GM18873 (cell line): ENCODE measurements around the gene DDHD1.

Experiments
- ATAC-seq: cut with Tn5 transposase; IDR thresholded peaks from one replicate; pipeline ENCODE4 v1.9.1; 2021; ENCODE audit warnings: mild to moderate bottlenecking, moderate library complexity, moderate number of reproducible peaks; ENCODE audit not compliant: unreplicated experiment, low FRiP score

DDHD1 gene

DNA sequence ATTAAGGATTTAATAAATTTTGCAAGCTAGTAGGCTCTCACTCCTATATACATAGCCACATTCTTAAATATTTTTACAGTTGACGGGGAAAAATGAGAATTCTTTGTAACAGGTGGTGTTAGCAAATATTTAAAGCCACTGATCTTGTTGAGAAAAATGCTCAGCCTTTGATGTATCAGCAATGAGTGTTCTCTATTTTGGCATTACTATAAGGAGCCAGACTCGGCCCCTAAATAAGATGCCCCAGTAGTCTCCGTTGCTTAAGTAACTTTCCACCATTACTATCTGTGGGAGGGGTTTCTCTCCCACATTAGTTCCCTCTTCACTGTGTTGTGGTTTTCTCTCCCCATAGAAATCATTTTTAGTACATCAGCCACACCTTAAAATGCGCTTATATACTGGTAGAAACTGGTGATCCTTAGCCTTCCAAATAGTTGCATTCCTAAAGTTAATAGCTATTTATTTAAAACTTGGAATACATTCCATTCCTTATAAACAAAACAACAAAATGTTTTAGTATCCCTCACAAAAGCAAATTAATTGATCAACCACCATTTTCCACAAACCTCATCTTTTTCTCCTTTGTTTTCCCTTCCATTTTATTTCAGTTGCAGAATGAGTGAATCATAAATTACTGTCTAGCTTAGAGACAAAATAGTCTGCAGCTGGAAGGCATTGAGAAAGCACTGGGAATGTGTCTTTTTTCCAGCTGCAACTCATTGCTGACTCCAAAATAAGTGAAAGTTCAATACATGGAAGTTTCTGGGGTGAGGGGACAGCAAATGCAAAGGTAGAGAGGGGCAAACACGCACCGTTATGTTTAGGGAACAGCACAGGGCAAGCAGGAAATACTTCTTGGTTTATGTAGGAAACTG, 117.5 kb downstream of the DDHD1 start:
- no peak for ATAC-seq

DNA sequence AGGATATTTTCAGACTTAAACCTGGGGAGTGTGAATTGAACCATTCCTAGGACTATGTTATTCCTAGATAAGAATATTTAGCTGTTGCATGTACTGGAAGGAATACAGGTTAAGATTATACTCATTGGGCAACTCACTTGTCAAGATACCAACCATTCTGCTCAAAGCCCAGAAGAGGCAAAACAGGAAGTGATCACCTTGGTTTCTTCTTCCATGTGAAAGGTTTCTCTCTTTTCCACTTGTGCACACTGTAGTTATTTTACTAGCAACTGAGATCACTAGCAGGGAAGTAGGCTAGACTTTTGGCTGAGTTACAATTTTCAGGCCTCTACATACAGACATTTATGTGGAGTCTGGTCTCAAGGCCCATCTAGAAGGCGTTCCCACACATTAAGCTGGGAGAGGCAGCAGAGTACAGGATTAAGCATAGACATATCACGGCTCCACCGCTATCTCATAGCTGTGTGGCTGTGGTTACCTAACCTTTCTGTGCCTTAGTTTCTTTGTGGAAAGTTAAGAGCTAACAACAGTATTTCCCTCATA, 118.4 kb downstream of the DDHD1 start:
- ATAC-seq: no peak

DNA sequence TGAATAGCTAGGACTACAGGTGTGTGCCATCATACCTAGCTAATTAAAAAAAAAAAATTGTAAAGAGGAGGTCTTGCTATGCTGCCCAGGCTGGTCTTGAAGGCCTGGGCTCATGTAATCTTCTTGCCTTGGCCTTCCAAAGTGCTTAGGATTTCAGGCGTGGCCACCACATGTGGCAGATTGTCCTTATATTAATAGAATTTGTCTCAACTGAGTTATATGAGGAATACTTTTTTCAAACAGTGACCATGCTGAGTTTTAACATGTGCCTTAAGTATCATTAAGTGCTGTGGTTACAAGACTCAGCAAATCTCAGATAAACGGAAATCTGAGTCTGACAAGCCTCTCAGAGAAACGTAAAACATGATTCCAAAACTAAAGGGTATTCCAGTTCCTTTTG, 119.1 kb downstream of the DDHD1 start:
- no peak for ATAC-seq

DNA sequence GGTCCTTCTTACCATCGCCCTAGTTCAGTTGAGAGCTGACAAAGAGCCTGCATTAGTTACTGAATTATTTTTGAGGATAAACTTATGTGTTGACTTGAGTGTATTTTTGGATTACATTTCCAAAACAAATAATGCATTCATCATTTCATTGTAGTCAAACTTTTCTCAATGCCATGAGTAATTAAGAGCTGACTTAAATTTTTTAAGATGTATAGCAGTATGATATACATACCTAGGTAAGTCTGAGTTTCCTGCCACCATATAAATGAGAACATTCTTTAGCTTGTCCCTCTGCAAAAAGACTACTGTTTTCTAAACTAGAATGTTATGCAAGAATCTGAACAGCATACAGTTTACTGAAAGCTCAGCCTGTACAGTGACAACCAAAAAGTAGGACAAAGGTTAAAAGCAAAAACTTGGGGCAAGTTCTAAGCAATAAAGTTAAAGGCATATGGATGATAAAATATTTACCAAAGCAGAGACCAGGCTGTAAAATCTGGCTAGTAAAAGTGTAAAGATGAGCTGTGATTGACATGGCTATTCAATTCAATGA, 120.2 kb downstream of the DDHD1 start:
- no peak for ATAC-seq

DNA sequence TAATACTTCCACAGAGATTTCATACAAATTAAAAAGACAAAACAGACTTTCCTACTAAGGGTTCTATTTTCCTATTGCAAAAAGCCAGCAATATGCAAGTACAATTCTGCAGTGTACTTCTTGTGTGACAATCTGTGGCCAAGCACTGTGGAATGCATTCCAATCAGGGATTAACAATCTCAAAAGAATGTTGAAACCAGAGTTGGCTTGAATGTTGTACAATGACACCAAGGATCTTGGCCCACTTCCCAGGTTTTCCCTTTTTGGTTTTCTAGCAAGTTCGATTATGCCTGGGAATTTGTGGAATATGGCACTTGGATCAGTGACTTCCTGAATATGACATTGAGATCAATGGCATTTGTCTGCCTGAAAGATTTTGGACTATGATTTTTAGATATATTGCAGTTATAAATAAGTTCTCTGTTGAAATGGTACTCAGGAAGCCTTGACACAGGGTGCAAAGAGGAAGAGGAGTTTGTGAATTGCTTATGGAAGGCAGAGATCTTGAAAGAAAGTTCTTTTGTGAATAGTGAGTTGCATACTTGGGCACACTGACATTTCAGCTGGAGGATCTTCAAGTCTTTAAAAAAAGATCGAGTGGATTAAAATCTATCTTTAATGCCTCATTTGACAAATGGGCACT, 120.8 kb downstream of the DDHD1 start:
- no peak for ATAC-seq

DNA sequence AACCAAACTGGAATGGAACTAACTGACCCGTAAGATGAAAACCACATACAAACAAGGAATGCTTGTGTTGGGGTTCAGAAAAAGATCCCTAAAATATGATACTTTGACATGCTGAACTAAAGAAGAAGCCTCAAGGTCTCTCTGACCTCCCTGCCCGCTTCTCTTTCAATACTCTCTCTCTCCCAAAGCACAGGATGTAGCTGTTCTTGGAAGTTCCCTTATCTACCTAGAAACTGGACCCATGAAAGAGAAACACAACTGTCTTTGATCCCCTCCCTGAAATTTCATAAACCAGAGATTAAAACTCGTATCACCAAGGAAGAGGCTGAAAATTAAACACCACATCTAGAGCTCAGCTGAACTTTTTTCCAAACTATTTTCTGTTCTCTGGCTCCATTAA, 125.6 kb downstream of the DDHD1 start:
- ATAC-seq: no peak

DNA sequence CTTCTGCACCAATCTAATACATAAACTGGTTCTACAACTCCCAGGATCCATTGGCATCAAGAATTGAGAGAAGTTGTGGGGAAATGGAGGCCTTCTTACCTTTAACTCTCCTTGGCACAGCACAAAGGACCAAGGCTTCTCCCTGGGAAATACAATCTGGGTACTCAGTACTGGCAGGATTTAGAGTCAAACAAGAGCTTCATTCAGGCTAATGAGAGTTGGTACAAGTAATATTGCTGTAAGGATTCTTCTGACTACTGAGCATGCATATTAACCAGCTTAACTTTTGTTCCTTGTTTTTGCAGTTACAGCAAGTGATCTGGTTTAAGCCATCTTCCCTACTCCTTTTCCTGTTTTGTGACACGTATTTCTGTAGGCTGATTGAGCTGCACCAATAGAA, 126.1 kb downstream of the DDHD1 start:
- ATAC-seq: no peak

DNA sequence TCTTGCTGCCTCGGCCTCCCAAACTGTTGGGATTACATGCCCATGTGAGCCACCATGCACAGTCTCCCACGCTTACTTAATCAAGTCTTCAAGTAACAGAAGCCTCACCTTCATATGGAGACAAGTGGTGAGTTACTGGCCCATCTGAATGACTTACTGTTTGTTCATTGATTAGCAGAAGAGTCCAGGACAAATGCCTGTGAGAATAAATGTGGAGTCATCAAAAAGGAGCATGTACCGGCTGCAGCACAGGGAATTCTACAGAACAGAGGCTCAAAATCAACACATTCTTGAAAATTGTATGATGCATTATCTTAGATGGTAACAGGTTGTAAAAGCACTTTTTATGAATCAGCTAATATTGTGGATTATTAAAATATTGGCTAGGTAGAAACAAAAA, 129.8 kb downstream of the DDHD1 start:
- no peak for ATAC-seq

DNA sequence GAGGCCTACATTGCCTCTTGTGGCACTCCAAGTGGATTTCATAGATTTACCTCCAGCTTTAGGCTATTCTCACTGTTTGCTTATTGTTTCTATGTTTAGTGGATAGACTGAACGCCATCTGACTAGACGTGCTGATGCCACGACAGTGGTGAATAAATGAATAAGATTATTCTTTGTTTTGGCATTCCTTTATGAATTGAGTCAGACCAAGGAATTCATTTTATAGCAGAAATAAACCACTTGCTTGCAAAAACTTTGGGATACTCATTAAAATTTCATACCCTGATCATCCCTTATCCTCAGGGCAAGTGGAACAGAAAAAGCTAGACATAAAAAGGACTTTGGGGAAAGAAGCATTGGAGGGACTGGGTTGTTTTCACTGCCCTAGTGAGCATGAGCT, 130.5 kb downstream of the DDHD1 start:
- no peak for ATAC-seq

DNA sequence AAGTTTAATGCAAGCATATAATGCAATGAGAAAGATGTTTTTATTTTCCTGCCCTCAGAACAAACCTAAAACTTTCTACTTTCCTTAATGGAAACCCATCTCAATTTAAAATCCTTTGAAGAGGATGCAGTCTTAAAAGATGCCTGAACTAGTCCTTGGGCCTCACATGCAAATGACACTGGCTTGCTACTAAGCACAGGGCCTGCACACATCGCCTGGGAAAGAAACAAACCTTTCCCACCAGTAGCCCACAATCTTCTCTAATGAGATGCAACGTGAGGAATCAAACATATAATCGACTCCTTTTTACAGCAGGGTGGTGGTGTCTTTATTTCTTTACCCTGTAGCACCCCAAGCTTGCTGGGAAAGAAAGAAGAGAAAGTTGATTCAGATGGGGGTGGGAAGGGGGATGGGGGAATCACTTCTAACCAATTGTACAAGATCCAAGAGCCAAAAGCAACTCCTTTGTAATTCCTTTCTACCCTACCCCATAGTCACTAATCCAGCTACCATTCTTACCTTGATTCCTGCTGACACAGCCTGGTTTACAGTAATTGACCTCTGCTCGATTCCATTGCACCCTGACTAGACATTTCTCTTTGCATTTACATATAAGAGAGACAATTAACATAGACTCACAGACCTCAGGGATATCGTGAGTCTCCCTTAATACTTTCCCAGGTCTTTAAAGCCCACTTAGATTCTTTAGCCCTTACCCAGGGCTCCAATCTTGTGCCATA, 132.8 kb downstream of the DDHD1 start:
- no peak for ATAC-seq

DNA sequence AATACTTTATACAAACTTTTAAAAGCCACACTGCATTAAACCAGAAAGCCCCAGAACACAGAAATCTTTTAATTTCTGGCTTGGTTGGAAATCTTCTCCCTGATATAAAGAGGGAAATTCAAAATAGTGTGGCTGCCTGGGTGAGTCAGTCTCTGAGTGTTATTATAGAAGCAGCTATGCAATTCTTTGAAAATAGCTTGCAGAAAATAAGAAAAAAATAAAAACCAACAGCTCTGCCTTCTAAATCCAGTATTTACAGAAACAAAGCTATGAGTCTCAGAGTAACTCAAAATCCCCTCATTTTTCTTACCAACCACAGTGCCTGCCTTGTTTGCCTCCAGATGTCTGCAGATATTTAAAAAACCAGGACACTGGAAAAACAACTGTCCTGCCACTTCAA, 133.7 kb downstream of the DDHD1 start:
- no peak for ATAC-seq

DNA sequence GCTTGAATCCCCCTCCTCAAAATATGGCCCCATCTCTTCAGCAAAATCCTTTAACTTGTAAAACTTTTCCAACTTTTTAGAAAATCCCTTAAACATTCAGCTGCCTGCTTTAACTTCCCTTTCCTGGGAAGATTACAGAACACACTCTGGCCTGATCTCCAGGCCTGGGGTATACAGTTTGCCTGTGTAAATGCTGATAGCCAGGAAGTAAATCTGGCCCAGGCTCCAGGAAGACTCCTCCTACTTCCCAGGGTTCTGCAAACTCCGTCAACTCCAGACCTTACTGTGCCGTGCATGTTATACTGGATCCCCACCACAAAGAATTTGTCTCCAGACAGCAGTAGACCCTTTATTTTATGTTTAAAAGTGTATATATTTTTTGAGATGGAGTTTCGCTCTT, 135.3 kb downstream of the DDHD1 start:
- ATAC-seq: no peak

DNA sequence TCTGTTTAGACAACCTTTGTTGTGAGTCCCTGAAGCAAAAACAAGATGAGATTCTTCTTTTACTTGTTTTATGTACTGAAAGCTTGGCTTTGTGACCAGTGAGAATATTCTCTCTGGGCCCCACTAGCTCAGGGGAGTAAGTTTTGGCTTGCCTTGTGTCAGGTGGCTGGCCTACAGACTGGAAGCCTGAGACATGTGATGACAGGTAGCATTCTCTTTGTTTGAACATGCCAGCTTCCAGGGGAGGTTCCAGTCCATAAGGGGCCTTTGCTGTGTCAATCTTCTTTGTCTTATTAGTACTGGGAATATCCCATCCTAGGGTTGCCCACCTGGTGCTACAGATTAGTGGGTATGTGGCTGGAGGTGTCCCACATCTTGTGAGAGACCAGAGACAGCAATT, 136.2 kb downstream of the DDHD1 start:
- ATAC-seq: no peak

DNA sequence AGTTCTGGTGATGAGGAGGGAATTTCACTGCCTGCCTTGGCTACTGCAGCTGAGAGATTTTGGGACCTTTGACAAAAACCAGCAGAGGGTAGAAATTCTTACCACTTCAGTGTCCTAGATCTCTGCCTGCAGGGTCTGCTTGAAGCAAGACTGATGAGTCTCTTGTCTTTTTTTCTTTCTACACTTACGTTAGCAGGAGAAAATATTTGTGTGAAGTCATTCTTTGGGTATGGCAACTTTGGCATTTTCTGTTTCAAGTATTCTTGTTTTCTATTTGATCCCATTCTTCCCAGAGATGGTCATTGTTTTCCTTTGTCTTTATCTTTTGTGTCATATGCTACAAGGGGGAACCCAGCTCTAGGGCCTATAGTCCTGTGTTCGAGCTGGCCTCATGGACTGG, 136.6 kb downstream of the DDHD1 start:
- ATAC-seq: no peak

DNA sequence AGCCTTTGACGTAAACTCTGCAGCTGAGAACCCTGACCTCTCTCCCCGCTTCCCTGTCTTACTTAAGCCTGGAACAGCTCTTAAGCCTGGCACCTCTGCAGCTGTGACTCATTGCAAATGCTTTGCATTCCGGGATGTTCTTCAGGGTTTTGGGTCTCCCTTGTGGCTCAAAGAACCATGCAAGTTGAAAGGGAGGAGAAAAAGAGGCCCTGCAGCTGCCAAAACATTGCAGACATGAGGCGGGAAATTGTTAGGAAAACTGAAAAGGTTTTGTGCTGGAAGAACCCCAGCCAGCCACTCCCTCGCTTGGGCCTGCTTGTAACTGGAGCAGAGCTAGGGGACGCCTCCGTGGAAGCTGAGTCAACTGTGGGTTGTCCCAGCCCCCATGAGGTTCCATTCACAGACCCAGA, 142.1 kb downstream of the DDHD1 start:
- no peak for ATAC-seq

DNA sequence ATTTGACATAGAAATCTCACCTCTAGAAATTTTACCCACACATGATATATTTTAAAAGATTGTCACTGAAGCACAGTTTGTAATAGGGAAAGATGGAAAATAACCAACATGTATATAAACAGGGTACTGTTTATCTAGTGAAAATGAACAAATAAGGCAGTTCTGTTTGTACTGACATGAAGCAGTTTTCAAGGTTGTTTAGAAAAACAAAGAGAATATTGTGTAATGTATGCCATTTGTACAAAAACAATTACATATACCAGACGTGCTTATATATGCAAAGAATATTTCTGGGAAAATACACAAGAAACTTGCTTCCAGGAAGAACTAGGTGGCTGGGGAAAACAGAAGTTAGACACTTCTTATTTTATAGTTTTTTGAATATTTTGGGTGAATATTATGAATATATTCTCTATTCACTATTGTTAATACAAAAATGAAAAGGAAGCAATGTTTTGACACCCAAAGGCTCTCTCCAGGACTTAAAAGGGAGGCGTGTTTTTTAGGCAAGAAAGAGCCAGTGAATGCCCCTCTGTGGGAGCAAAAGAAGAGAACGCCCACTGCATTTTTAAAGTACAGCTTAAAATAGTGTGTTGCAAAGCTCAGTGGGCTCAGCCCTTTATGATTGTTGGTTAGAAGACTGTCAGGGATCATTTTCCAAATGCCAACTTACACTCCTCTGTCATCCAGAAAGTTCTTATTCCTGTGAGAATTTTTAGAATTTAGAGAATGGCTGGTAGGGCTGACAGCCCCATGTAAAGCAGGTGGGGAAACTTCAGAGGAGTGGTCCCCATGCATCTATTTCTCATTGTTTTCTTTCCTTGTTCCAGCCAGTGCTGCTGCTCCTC, 142.7 kb downstream of the DDHD1 start:
- no peak for ATAC-seq

DNA sequence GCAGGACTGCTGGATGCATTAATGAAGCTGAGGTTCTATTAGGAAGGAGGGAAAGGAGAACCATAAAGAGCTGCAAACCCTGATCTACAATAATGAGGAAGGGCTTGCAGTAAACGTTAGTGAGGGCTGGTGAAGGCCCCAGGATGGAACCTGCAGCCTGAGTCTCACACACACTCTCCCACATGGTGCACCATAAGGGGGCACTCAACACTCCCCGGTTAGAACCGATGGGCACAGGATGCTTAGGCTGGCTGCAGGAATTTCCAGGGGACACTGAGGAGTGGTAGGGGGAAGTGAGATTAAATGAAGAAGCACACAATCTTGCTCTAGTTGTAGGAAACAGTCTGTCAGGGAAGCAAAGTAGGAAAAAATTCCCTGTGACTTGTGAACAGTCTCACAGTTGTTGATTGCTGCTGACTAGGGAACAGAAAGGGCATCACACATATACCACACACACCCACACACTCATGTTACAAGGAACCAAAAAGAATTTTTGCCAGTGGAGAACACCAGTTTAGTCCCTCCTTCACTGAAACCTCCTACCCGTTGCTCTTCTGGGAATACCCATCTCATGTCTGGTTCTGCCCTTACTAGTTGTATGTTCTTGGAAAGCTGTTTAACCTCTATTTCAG, 146.1 kb downstream of the DDHD1 start:
- no peak for ATAC-seq

DNA sequence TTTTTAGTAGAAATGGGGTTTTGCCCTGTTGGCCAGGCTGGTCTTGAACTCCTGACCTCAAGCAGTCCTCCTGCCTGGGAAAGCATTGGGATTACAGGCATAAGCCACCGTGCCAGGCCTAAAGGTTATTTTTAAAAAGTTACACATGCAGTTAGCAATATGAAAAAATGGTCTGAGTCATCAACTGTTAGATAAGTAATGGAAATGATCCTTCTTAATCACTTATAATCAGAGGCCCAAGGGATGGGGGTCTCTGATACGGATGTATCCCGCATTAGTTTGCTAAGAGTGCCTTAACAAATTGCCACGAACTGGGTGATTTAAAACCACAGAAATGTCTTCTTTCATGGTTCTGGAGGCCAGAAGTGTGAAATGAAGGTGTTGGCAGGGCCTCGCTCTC, 148.1 kb downstream of the DDHD1 start:
- no peak for ATAC-seq

DNA sequence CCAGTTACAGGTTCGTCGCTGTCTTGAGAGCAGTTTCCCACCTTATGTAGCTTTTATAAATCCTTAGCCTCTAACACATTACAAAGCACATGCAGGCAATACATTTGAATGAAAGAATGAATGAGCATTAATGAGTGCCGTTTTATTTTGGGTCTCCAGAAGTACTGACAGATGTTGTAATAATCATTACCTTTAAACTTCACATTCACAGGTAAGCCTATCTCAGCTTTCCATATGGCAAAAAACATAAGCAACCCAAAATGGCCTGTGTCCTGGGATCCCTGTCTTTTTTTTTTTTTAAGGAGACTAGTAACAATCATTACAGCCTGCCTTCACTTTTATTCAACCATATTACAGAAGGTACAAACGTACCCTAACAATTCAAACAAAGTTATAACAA, 149.3 kb downstream of the DDHD1 start:
- ATAC-seq: no peak

DNA sequence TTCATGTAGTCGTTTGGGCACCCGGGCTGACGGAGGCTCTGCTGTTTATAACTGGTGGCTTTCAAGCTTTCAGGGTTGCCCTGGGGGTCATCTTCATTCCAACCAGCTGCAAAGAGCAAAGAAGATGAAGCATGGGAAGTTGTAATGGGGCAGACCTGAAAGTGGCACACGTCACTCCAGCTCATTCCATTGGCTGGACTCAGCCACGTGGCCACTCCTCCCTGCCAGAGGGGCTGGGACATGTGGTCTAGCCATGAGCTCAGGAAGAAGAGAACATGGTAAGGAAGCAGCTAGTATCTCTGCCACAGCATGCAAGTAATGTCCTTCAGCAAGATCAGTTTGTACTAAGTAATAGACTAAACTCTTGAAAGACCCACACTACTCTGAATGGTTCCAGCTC, 150.5 kb downstream of the DDHD1 start:
- no peak for ATAC-seq
